ENCODE data around the gene LGALS7.

GRCh38 chr19:38730731-38731589 lies 42.4 kb downstream of the LGALS7 start:
- no peak for TF ChIP-seq CTCF (conservative IDR thresholded peaks at IDR 0.05; ENCODE audit: low read length)
- TF ChIP-seq EZH2phosphoT487 (IDR thresholded peaks at IDR 0.05; ENCODE audit: borderline replicate concordance), result no peak

Data from Loucy (cell line).